NCI-H748 (cell line): ENCODE measurements around the gene SLC17A8.
"Not testable (repeated sequence)": the region's sequence is repeated elsewhere in the genome, so short reads cannot be mapped to it uniquely, and the experiment has no call there.

Experiments used
- DNase-seq: peaks from one replicate; lab custom pipeline; 2025; ENCODE audit not compliant: unreplicated experiment; lab: John Stamatoyannopoulos, UW

SLC17A8 gene

GRCh38 chr12:100356644-100357223, at the start of gene SLC17A8:
Gene SLC17A8 (plus strand): TSS chr12:100357074. CDS start chr12:100357392, 318 bp downstream.
- peak; percentile 73 for DNase-seq

DNA sequence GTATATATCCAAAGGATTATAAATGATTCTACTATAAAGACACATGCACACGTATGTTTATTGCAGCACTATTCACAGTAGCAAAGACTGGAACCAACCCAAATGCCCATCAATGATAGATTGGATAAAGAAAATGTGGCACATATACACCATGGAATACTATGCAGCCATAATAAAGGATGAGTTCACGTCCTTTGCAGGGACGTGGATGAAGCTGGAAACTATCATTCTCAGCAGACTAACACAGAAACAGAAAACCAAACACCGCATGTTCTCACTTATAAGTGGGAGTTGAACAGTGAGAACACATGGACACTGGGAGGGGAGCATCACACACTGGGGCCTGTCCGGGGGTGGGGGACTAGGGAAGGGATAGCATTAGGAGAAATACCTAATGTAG, 48.7 kb upstream of the SLC17A8 start:
- not testable (repeated sequence) for DNase-seq

DNA sequence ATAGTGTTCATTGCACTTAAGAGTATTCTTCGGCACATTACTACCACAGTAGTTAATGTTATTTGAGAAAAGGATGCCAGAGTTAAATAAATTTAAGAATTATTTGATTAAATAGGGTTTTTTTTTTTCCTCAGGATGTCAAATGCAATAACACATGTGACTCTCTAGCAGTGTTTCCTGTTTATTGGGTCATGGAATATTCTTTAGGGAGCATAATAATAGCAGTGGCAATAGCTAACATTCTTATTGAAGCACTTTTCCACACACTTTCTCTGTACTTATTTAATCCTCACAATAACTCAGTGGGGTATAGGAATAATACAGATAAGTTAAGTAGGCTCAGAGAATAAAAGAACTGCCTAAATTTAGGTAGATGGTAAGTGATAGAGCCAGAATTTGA, 45.6 kb upstream of the SLC17A8 start:
- DNase-seq = no peak

DNA sequence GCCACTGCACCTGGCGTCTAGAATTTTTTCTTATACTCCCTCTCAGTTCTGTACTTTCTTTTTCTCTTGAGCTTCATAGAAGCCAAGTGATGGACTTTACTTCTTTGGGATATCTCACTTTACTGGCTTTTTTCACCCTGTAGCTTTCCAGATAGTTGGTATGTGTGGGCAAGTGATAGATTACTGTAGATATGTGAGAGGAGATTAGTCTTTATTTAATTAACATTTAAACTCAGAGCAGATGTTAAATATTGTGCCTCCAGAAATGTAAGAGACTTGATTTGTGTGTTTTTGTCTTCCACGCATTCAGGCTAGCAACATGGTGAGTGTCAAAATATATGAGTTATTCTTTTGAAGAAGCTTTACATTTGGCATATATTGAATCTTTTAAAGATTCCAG, 39.5 kb upstream of the SLC17A8 start:
- DNase-seq = no peak

DNA sequence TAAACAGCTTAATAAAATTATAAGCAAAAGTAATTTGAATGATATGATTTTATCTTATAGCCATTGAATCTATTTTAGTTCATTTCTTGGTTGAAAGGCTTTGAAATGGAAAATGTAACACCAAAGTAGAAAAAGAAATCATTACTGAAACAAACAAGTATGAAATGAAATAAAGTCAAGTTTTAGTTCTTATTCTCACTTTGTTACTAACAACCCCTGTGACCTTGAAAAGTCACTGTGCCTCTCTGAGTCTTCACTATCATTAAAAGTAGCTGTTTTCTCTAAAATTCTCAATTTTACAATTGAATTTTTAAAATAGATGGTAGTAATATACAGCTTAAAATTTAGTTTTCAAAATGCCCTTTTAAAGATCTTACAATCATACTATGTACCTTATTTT, 32.4 kb upstream of the SLC17A8 start:
- DNase-seq = no peak

DNA sequence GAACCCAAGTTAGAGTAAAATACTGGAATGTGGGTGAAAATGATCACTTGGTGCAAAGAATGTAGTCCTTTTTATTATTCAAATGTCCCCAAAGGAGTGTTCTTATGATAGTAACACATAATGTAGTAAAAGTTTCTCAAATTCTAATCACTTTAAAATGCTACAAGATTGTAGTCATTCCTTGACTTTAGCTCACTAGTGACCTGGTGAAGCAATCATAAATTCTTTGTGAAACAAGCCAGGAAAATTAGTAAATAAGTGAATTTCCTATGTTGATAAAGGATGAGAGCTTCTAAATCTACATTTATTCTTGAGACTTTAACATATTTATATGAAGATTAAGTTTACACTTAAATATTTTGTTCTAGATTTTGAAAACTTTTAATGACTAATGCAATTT, 30.7 kb upstream of the SLC17A8 start:
- no peak for DNase-seq

DNA sequence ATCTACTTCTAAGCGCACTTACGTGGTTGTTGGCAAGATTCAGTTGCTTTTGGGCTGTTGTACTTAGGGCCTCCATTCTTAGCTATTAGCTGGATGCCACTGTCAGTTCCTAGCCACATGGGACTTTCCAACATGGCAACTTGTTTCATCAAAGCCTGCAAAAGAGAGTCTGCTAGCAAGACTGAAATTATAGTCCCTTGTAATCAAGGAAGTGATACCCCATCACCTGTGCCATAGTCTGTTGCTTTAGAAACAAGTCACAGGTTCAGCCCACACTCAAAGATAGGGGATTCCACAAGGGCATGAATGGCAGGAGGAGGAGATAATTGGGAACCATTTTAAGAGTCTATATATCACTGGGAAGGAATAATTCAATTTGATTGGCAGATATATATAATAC, 27.1 kb upstream of the SLC17A8 start:
- no peak for DNase-seq

DNA sequence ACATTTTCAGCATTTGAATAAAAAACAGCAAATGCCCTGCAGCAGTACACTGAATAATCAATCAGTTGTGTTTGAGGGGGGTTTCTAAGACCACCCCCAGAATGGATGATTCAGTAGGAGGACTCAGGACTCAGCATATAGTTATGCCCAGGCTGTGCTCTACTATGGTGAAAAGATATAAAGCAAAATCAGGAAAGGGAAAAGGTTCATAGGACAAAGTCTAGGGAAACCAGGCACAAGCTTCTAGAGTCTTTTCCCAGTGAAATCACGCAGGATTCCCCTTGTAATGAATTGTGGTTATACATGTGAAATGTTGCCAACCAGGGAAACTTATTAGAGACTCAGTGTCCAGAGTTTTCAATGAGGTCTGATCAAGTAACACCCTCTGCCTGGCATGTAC, 25.0 kb upstream of the SLC17A8 start:
- no peak for DNase-seq

- no peak for DNase-seq
These were observed 24.0 kb upstream of the SLC17A8 start for GRCh38 chr12:100332852-100333251.

GRCh38 chr12:100337299-100337698, 19.6 kb upstream of the SLC17A8 start:
- no peak for DNase-seq

DNA sequence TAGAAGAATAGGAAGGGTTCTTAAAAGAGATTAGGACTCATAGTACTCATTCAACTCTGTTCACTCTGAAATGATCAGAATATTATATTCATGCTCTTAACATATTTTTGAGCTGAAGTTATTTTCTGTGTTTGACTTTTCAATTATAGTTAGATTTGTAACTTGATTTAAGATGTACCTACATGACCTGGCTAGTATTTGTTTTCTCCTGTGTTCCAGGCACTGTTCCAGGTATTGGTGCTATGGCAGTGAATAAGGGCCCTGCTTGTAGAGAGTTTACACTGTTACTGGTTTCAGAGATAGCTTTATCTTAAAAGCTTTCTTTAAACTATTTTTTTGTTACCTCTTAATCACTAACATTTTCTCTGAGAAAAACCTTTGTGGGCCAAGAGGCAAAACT, 19.1 kb upstream of the SLC17A8 start:
- DNase-seq = no peak

GRCh38 chr12:100339071-100339470, 17.8 kb upstream of the SLC17A8 start:
- no peak for DNase-seq

GRCh38 chr12:100342897-100343296, 14.0 kb upstream of the SLC17A8 start:
- DNase-seq = not testable (repeated sequence)

- not testable (repeated sequence) for DNase-seq
These were observed 12.5 kb upstream of the SLC17A8 start for GRCh38 chr12:100344351-100344750.

GRCh38 chr12:100345020-100345767, 11.7 kb upstream of the SLC17A8 start:
- DNase-seq = no peak

DNA sequence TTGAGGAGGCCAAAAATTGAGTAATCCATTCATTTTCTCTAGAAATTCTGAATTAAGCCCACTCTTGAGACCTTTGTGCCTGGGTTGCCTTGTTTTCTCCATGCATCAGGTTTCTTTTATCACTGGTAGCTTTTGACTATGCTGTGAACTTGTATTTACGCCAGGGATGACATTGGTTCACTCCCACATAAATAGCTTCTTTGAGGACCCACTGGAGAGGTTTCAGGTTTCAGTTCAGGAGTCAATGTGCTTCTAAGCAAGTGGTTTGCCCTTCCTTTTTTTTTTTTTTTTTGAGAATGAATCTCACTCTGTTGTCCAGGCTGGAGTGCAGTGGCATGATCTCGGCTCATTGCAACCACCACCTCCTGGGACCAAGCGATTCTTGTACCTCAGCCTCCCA, 10.2 kb upstream of the SLC17A8 start:
- DNase-seq = peak; percentile 58

DNA sequence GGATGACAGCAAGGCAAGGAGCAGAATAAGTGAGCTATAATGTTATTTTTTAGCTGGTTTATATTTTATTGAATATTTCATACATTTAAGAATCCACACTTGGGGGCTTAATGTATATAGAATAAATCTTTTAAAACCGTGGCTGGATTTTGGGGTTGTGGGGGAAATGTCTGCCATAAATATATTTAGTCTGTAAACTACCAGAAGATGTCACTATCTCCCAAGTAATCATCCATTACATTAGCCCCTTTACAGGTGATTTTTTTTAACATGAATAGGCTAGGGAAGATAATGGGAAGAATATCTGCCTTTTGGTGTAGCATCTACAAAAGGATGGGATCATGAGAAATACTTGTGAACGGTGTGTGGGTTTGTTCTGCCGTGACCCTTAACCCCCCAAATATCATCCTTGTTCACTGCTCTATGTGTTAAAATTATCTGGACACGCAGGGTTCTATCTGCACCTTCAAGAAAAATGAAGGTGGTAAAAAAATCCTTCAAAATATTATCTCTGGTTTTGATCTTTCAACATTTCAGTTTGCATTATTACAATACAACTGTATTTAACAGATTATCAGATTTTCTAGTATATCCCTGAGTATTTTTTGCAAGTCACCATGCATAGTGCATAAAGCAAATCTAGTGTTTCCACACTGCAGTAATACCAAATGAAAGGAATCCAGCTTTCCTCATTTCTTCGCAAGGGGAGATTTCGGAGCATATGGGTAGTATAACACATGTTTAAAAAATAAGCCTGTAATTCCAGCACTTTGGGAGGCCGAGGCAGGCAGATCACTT, 8.0 kb upstream of the SLC17A8 start:
- DNase-seq = peak; percentile 45

GRCh38 chr12:100359248-100359647, 2.4 kb downstream of the SLC17A8 start:
- DNase-seq = peak; percentile 36

- DNase-seq = peak; percentile 14
These were observed 2.9 kb downstream of the SLC17A8 start for GRCh38 chr12:100359822-100360221.

GRCh38 chr12:100360450-100360849, 3.6 kb downstream of the SLC17A8 start:
- DNase-seq = no peak

GRCh38 chr12:100364324-100364723, 7.5 kb downstream of the SLC17A8 start:
- DNase-seq = peak; percentile 40

DNA sequence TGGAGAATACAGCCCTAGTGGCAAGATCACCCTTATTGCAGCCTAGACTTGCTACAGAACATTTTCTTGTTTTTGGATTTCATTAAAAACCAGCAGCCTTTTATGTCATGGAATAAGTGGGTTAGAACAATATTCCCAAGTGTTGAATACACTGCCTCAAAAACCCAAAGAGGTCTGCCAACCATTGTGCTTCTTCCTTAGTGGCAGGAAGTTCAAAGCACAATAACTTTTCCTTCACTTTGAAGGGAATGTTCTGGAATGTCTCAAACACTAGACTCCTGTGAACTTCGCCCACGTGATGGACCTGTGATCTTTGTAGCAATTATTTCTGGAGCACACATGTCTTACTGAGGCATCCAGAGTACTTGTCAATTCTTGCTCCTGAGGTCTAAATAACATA, 8.5 kb downstream of the SLC17A8 start:
- no peak for DNase-seq
